GM21528 (cell line): ENCODE results near the gene NQO1.

Source experiments
- ATAC-seq: cut with Tn5 transposase; IDR thresholded peaks from one replicate; pipeline ENCODE4 v1.9.1; 2021; ENCODE audit warnings: mild to moderate bottlenecking, moderate library complexity; ENCODE audit not compliant: unreplicated experiment, low FRiP score

Gene NQO1

DNA sequence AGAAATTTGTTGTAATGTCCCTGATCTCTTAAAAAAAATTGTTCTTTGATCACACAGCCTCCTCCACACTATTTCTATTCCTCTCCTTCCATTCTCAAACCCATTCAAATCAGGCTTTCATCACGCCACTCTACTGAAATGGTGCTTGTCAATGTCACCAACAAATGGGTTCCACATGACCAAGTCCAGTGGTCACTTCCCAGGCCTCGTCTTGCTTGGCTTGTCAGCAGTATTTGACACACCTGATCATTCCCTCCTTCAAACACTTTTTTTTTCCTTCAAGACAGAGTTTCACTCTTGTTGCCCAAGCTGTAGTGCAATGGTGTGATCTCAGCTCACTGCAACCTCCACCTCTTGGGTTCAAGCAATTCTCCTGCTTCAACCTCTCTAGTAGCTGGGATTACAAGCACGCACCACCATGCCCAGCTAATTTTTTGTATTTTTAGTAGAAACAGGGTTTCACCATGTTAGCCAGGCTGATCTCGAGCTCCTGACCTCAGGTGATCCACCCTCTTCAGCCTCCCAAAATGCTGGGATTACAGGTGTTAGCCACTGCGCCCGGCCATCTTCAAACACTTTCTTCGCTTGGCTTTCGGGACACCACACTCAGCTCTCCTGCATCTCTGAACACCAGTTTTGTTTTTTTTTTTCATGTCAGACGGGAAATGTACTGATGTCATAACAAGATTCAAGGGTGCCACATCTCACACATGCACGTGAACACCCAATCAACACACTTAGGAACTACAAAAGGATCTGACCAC lies 18.3 kb downstream of the NQO1 start:
- ATAC-seq, result no peak

DNA sequence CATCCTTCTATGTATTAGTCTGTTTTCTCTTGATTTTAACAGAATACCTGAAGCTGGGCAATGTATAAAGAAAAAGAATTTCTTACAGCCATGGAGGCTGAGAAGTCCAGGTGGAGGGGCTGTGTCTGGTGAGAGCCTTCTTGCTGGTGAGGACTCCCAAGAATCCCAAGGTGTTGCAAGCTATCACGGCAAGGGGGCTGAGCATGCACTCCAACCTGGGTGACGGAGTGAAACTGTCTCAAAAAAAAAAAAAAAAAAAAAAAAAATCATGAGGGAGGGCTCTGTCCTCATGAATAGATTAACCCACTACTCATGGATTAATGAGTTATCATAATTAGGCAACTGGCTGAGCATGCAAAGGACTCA lies 19.4 kb downstream of the NQO1 start:
- no peak for ATAC-seq

DNA sequence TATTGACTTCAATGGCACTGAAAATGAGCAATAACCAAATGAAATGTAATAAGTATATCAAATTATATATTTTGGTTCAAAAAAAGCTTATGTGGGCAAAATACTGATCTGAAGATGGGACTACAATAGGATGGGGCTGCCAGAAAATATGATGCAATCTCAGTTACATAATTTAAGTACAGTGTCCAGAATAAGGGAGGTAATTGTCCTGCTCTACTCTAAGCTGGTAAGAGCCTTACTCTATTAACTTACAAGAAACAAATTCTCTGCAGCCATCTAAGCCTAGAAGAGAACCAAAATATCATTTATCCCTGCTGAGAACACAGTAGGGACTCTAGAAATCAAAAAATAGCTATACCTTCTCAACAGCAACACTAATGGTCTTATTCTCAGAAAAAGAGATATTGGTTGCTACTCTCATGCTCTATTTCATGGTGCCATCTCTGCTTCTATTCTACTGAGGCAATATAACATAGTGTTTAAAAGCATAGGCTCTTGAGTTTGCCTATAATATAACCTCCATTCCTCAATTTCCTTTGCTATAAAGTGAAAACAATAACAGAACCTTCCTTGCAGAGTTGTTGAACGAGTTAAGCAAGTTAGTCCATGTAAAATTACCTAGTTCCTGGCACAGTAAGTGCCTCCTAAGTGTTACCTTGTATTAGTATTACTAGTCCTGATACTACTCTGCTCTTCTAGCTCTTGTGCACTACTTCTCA lies 19.9 kb downstream of the NQO1 start:
- no peak for ATAC-seq

DNA sequence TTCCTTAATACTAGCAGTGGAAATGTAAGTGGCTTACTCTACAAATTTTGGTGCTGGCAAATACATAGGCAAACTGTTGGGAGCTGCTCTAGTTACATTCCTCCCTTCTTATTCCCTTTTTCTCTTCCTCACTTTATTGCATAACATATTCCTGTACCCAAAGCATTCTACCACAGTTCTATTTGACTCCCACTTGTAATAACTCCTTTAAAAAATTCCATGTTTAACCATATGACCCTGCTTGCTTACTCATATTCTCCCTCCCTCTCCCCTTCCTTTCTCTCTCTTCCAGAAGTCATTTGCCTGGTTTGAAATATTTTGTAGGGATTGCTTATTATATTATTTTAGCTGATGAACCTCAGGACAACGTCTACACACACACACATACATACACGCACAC lies 22.7 kb downstream of the NQO1 start:
- ATAC-seq, result no peak

DNA sequence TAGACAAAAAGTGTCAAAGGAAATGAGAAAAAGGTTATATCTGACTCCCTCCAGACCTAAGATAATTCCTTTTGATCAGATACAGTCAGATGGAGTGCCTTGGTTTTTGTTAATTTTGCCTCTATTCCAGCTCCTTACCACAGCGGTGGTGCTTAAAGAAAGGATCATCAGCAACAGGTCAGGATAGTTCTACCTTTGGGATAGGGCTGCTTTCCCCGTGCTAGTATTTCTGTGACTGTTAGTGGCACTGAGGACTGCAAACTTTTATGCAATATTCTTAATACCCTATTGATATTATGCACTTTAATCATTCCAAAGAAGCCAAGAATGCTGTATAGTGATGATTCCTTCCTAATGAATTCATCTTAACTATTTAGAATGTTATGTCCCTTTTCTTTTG lies 24.5 kb downstream of the NQO1 start:
- ATAC-seq, result no peak

DNA sequence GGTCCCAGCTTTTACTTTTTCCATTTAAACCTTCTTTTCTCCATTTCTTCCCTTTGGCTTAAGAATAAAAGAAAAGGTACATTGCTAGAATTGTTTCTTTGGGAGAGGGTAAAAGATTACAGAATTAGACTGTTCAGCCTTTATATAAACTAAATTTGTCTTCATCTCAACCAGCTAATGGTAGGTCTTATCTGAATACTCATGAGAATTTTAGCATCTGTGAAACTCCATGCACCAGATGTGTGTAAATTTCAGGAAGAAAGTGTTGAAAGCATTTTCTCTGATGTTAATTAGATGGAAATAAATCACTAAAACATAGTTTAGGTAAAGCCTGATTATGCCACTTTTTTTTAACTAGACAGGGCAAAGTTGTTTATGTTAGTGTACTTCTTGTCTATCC lies 24.9 kb downstream of the NQO1 start:
- ATAC-seq, result no peak

DNA sequence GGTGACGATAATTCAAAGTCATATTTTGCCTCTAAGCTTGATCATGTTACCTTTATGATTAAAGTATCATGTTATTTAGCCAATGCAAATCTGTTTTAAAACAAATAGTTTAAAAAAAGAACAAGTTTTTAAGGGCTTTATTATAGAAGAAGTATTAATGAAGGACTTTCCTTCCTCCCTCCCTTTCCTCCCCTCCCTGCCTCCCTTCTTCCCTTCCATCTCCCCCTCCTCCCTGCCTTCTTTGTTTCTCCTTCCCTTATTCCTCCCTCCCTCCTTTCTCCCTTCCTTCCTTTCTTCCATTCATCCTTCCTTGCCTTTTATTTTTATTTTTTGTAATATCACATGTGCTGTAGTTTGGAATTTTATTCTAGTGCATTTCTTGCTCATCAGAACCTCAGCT lies 26.4 kb downstream of the NQO1 start:
- ATAC-seq, result no peak

DNA sequence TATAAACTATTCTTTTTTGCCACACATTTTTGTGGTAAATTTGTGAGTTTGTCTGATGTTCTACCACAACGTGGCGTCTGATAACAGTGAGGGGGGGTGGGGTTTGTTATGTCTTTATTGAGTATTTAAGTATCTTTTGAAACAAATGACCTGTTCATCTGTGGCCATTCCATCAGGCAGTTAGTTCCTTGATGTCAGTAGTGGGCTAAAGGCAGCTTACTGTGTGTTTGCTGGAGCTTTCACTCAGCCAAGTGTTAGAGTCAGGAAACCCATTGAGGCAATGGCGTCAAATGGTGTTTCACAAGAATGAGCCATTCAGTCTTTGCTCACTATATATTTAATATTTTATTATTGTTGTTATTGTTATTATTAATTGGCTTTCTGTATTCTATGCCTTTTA lies 28.0 kb downstream of the NQO1 start:
- ATAC-seq, result no peak

DNA sequence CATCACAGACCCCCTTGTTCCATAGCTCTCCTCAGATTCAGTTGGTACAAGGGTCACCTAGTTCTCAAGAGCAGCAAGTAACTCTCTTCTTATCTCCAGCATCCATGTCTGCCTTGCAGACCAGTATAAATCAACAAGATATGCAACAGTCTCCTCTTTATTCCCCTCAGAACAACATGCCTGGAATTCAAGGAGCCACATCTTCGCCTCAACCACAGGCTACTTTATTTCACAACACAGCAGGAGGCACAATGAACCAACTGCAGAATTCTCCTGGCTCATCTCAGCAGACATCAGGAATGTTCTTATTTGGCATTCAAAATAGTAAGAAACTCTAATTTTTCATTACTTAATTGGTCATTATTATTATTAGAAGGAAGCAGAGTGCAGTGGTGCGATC lies 32.4 kb downstream of the NQO1 start:
- ATAC-seq, result no peak

DNA sequence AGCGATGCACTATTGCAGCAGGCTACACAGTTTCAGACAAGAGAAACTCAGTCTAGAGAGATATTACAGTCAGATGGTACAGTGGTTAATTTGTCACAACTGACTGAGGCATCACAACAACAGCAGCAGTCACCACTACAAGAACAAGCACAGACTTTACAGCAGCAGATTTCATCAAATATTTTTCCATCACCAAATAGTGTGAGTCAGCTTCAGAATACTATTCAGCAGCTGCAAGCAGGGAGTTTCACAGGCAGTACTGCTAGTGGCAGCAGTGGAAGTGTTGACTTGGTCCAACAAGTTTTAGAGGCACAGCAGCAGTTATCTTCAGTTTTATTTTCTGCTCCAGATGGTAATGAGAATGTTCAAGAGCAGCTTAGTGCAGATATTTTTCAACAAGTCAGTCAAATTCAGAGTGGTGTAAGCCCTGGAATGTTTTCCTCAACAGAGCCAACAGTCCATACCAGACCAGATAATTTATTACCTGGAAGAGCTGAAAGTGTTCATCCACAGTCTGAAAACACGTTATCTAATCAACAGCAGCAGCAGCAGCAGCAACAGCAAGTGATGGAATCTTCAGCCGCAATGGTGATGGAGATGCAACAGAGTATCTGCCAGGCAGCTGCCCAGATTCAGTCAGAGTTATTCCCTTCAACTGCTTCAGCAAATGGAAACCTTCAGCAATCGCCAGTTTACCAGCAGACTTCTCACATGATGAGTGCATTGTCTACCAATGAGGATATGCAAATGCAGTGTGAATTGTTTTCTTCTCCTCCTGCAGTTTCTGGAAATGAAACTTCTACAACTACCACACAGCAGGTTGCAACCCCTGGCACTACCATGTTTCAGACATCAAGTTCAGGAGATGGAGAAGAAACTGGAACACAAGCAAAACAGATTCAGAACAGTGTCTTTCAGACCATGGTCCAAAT lies 34.1 kb downstream of the NQO1 start:
- ATAC-seq, result no peak

DNA sequence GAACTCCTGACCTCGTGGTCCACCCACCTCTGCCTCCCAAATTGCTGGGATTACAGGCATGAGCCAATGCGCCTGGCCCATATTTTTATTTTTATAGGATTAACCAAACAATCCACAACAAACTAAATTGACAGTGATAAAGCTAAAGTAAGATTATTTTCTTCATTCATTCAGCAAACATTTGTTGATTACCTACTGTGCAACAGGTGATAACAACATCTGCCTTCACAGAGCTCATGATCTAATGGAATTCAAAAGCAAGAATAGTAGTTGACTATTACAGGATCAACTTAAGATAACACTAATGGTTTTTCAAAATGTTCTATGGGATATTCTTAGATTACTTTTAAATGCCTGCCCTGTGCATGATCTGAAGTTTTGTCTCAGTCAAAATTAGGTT lies 37.8 kb downstream of the NQO1 start:
- ATAC-seq, result no peak

DNA sequence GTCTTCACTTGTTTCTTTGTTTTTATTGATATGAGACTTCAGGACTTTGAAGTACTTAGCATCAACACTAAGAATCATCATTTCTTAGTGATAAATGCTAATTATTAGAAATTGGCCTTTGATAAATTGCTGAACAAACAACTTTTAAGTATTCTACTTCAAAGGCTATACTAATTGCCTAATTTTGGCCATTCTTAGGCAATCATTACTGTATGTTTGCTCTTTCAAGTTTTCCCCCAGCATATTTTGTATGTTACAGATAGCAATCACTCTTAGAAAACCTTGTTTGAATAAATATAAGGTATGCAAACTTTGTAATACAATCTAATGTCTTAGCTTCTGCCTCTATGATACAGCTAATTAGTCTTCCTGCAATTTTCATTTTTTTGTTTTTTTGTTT lies 46.0 kb downstream of the NQO1 start:
- ATAC-seq, result no peak

DNA sequence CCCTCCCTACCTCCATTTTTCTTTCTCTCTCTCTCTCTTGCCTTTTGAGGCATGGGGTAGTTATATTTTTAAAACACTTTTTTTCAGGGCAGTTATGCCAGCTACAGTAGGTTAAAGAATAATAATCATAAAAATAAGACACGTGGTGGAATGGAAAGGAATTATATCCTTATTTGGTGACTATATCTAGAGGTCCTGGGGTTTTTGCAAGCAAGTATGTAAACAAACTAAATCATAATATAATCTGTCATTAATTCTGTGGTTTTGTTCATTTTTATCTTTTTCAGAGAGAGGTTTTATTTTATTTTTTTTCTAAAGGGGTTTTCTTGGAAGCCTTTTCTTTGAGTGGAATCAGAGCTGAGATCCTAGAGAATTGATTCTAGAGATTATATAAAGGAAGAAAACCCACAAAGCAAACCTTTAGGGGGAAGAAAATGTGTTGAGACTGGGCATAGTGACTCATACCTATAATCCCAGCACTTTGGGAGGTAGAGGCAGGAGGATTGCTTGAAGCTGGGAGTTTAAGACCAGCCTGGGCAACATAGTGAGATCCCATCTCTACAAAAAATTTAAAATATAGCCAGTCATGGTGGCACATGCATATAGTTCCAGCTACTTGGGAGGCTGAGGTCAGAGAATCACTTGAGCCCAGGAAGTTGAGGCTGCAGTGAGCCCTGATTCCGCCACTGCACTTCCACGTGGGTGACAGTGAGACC lies 53.2 kb downstream of the NQO1 start:
- no peak for ATAC-seq

DNA sequence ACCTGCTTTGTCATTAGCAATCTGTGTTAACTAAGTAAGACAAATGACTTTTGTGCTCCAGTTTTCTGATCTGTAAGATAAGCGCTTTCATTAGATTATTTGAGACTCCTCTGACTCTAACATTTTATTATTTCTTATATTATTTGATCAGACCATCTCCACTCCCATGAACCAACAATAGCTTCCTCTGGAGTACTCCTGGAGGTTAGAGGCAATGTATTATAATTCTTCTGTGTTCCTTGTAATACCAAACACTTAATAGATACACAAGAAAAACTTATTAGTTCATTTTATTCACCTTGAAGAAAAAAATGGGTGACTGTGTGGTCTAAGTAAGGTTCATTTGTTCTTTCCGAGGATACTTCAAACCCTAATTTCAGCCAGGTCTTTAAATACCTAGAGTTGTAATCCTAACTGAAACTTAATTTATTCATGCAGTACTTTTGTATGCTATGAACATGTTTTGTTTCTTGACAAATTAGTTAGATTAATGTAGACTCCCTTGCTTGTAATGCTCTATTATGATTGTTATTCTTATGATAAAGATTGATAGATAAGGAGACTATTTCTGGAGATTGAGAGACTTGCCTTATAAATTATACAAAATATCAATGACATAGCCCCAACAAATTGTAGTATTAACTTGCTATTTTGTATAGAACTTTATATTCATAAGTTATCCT lies 53.9 kb downstream of the NQO1 start:
- no peak for ATAC-seq

DNA sequence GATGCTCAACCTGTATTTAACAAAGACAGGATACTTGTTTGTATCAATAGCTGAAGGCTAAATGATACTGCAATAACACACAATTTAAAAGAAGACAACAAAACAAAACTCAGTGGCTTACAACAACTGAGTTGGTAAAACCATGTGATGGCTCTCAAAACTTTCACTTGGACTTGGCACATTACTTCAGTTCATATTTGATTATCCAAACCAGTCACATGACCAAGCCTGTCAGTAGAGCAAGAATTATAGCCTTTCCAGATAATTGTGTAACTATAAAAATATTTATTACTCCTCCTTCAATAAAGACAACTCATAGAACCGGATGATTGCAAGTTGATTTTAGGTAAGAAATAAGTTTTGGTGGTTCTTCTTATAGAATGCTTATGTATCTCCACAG lies 56.8 kb downstream of the NQO1 start:
- no peak for ATAC-seq

DNA sequence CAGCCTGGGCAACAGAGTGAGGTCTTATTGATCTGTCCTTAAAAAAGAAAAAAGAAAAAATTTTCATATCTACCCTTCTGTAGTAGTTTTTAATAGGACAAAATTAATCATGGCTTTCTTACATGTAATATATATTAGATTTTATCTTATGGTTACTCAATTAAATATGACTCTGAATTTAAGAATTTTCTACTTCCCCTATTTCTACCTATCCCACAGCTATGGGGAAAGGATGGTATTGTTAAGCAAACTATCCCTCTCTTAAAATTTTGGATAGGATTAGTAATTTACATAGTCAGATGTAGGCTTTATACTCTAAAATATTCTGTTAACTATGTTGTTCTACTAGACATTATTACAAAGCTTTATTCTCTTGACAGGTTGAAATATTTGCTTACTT lies 62.5 kb downstream of the NQO1 start:
- no peak for ATAC-seq

DNA sequence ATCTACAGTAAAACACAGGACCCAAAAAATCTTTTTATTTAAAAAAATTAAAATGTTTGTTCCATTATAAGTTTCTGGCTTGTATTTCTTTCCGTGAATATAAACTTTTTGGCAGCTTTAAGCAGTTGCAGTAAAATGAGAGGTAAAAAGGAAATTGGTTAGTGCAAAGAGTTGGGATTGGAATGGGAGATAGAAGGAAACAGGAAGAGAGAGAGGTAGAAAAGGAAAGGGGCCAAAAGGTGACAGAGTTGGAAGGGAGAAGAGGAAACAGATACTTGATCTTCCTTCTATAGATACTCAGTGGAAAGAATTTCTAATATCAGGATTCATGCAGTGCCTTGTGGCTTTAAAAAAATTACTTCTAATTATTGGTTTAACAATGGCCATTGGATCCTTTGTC lies 63.5 kb downstream of the NQO1 start:
- ATAC-seq, result no peak

DNA sequence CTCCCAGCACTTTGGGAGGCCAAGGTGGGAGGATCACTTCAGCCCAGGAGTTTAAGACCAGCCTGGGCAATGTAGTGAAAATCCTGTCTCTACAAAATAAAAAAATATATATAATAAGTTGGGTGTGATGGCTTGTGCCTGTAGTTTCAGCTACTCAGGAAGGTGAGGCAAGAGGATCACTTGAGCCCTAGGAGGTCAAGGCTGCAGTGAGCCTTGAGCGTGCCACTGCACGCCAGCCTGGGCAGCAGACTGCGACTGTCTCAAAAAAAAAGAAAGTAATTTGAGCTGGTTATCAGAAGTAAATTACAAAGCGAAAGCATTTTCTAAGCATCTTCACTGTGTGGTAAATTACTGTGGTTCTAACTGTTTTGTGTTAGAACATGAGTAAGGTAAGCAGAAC lies 66.2 kb downstream of the NQO1 start:
- ATAC-seq, result no peak
